Thyroid gland (tissue), 4 donors: ENCODE measurements around the gene POMGNT1.

Experiments
- POLR2A ChIP-seq, 2 donors: fragments of 450-650 bp; IDR thresholded peaks; one replicate each; pipeline ENCODE4 v1.6.1; 2017; ENCODE audit warnings: antibody characterized with exemption in 2 of 2, mild to moderate bottlenecking in 2 of 2, moderate library complexity in 1 of 2
- TF ChIP-seq, protein P1 (sequence below), 6 experiments: fragments of 200-600 bp in 3 of 6; fragments of 450-650 bp in 3 of 6; sonication (generic) in 3 of 6; IDR thresholded peaks; one replicate each; pipeline ENCODE4 v1.5.1; 2016 to 2019; ENCODE audit warnings: antibody characterized with exemption in 6 of 6, mild to moderate bottlenecking in 2 of 6, inconsistent platforms in 1 of 6, moderate library complexity in 1 of 6

DNA sequence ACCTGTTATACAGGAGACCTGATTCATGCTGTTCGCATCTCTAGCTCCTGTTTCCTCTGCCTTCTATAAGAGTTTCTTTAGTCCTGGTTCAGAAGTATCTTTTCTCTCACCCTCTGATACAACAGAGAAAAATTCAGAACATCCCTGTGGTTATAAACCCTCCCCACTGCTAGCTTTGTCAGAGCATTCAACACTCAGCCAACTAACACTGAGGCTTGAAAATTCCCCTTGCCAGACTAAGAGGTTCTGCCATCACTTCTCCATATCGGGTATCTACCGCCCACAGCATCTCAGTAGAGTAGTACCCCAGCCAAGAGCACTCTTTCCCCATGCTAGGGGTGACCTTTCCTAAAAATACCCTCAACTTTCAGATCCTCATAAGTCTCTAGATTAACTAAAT is 46.2 kb downstream of the POMGNT1 start:
- TF ChIP-seq, protein P1, sequence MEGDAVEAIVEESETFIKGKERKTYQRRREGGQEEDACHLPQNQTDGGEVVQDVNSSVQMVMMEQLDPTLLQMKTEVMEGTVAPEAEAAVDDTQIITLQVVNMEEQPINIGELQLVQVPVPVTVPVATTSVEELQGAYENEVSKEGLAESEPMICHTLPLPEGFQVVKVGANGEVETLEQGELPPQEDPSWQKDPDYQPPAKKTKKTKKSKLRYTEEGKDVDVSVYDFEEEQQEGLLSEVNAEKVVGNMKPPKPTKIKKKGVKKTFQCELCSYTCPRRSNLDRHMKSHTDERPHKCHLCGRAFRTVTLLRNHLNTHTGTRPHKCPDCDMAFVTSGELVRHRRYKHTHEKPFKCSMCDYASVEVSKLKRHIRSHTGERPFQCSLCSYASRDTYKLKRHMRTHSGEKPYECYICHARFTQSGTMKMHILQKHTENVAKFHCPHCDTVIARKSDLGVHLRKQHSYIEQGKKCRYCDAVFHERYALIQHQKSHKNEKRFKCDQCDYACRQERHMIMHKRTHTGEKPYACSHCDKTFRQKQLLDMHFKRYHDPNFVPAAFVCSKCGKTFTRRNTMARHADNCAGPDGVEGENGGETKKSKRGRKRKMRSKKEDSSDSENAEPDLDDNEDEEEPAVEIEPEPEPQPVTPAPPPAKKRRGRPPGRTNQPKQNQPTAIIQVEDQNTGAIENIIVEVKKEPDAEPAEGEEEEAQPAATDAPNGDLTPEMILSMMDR (IDR thresholded peaks at IDR 0.05), result no peak
- no peak for TF ChIP-seq POLR2A (IDR thresholded peaks at IDR 0.05)
